Cardiac fibroblast (primary cell): ENCODE results near the gene GDPD3.

Experiments
- DNase-seq, 2 donors: peaks; one replicate each; pipeline versions ENCODE4 v3.0.0 to v3.0.0-alpha.2; 2010; ENCODE audit warnings: low read depth in 2 of 2
- H3K4me3 ChIP-seq, 2 donors: replicated peaks in 1 of 2; 1 replicate in 1 of 2; 2 replicates in 1 of 2; pipeline ENCODE4 v1.5.1; 2011; ENCODE audit warnings: low read depth in 2 of 2, low read length in 2 of 2, mild to moderate bottlenecking in 2 of 2, moderate library complexity in 1 of 2
- TF ChIP-seq, protein P1 (sequence below): IDR thresholded peaks from one replicate; pipeline ENCODE4 v1.5.1; 2011; ENCODE audit warnings: low read depth, mild to moderate bottlenecking, low read length, inconsistent platforms

GDPD3 gene

DNA sequence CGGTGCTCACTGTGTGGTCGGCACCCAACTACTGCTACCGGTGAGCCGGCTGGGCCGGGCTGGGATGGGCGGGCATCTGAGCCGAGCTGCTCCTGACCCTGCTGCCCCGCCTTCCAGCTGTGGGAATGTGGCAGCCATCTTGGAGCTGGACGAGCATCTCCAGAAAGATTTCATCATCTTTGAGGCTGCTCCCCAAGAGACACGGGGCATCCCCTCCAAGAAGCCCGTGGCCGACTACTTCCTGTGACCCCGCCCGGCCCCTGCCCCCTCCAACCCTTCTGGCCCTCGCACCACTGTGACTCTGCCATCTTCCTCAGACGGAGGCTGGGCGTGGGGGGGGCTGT lies 28.5 kb downstream of the GDPD3 start:
- no peak overlapping the region for H3K4me3 ChIP-seq
- TF ChIP-seq, protein P1, sequence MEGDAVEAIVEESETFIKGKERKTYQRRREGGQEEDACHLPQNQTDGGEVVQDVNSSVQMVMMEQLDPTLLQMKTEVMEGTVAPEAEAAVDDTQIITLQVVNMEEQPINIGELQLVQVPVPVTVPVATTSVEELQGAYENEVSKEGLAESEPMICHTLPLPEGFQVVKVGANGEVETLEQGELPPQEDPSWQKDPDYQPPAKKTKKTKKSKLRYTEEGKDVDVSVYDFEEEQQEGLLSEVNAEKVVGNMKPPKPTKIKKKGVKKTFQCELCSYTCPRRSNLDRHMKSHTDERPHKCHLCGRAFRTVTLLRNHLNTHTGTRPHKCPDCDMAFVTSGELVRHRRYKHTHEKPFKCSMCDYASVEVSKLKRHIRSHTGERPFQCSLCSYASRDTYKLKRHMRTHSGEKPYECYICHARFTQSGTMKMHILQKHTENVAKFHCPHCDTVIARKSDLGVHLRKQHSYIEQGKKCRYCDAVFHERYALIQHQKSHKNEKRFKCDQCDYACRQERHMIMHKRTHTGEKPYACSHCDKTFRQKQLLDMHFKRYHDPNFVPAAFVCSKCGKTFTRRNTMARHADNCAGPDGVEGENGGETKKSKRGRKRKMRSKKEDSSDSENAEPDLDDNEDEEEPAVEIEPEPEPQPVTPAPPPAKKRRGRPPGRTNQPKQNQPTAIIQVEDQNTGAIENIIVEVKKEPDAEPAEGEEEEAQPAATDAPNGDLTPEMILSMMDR: no peak
- peak in 1 of 2 donors; percentile 43 for DNase-seq

DNA sequence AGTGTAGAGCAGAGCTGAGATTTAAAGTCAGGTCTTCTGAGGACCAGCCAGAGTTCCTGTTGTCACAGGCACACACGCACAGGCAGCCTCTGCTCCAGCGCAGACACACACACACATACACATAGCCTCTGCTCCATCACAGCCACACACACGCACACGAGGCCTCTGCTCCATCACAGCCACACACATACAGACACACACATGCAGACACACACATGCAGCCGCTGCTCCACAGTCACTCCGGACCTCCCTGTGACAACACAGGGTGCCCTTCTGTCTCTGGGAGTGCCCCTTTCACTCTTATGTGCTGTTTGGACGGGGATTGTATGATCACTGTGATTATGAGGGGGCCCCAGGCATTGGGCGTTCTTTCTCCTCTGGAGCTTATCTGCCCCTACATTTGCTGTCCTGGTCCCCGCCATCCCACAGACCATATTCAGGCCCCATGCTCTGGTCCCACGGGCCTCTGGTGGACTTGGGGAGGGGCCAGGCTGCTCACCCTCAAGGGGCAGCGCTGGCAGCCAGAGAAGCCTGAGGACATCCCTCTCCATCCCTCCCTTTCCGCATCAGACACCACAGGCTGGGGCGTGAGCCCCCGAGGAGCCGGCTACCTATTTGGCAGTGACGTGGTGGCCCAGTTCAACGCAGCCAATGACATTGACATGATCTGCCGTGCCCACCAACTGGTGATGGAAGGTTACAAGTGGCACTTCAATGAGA lies 29.1 kb downstream of the GDPD3 start:
- no peak overlapping the region for H3K4me3 ChIP-seq
- TF ChIP-seq, protein P1: no peak
- no peak for DNase-seq

DNA sequence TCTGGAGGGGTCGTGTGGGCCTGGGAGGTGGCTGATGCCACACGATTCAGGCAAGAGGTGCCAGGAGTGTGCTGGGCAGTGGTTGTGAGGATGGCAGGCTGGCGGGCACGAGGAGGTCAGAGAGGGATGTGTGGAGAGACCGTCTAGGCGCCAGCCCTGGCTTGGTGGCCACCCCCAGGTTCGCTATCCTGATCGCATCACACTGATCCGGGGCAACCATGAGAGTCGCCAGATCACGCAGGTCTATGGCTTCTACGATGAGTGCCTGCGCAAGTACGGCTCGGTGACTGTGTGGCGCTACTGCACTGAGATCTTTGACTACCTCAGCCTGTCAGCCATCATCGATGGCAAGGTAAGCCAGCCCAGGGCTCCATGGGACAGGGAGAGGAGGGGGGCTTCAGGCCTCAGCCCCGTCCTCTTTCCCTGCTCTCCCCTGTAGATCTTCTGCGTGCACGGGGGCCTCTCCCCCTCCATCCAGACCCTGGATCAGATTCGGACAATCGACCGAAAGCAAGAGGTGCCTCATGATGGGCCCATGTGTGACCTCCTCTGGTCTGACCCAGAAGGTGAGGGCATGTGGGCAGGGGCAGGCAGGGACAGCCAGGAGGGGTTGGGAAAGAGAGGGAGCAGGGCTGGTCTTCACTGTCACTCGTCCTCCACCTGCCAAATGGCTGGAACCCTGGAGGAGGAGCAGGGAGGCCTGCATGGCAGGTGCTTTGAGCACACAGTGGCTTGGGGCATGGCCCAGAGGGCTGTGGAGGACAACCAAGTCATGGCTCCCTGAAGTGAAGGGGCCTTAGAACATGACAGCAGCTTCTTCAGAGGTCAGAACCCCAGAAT lies 29.9 kb downstream of the GDPD3 start:
- DNase-seq: no peak
- TF ChIP-seq, protein P1: no peak
- H3K4me3 ChIP-seq: no peak overlapping the region

DNA sequence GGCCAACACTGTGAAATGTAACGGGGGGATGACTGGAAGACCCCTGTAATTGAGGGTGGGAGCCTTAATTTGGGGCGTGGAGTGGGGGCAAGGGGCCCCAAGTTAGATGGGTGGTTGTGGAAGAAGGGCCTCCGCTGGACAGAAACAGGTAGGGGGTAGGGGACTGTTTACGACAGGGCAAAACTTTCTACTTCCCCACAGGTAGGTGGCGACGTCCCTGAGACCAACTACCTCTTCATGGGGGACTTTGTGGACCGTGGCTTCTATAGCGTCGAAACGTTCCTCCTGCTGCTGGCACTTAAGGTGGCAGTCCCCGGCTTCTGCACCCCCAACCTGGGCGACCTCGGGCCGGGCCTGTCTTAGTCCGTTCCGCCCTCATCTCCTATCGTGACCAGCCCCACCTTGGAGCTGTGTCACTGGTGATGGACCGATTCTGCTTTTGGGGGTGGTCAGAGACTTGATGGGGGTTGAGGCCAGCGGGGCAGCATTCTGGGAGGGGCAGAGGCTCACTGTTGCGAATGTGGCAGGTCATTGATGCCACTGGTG lies 30.7 kb downstream of the GDPD3 start:
- no peak overlapping the region for H3K4me3 ChIP-seq
- TF ChIP-seq, protein P1: peak; percentile 7
- no peak for DNase-seq

DNA sequence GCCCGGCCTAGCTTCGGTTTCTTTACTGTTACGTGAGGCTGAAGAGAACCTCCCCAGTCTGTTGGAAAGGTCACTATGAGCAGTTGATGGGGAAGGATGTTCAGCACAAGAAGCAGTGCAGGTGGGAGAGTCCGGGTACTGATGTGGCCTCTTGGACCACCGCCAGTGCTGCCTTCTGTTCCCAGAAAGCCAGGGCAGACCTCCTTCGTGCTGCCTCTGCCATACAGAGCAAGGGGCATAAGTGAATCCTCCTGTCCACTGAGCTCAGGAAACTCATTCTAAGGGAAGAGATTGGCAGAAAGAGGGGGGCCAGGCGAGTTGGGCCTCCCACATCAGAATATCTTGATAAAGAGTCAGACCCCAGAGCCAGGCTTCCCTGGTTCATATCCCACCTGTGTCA lies 33.9 kb downstream of the GDPD3 start:
- TF ChIP-seq, protein P1: no peak
- H3K4me3 ChIP-seq: no peak overlapping the region
- DNase-seq: no peak

DNA sequence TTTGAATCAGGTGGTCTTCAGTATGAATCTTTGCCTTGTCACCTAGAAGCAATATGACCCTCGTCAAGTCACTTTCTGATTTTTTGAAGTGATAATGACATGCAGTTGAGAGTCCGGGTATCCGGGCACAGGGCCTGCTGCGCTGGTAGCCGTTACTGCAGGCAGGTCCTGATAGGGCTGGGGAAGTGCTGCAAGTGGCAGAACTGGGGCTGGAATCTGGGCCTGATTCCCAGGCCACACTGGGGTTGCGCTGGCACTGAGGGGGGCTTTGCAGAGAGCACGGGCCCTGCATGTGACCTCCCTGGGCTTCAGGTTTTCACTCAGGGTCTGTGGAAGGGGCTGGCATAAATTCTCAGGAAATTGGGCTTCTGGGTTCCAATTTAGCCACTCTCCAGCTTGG lies 34.6 kb downstream of the GDPD3 start:
- H3K4me3 ChIP-seq: no peak overlapping the region
- DNase-seq: no peak

More for the DNA sequence above, 34.6 kb downstream of the GDPD3 start:
- TF ChIP-seq, protein P1: no peak
